ENCODE measurements around the gene ZNF716.
"Not testable (repeated sequence)": the region's sequence is repeated elsewhere in the genome, so short reads cannot be mapped to it uniquely, and the experiment has no call there.

The ZNF716 gene

GRCh38 chr7:57427146-57427545, 22.8 kb upstream of the ZNF716 start:
- no peak for DNase-seq

GRCh38 chr7:57427594-57427993, 22.4 kb upstream of the ZNF716 start:
- DNase-seq: no peak

- no peak for DNase-seq
Observed at GRCh38 chr7:57432583-57432982, 17.4 kb upstream of the ZNF716 start.

- no peak for DNase-seq
Observed at GRCh38 chr7:57437581-57437980, 12.4 kb upstream of the ZNF716 start.

- no peak for DNase-seq
Observed at GRCh38 chr7:57438244-57438643, 11.7 kb upstream of the ZNF716 start.

GRCh38 chr7:57443567-57443966, 6.4 kb upstream of the ZNF716 start:
- DNase-seq: no peak

GRCh38 chr7:57469186-57469828, 19.3 kb downstream of the ZNF716 start:
- not testable (repeated sequence) for DNase-seq

- DNase-seq: not testable (repeated sequence)
Observed at GRCh38 chr7:57480304-57480703, 30.3 kb downstream of the ZNF716 start.

- not testable (repeated sequence) for DNase-seq
Observed at GRCh38 chr7:57485022-57485421, 35.0 kb downstream of the ZNF716 start.

GRCh38 chr7:57487957-57488356, 38.0 kb downstream of the ZNF716 start:
- DNase-seq: no peak

- not testable (repeated sequence) for DNase-seq
Observed at GRCh38 chr7:57495111-57495510, 45.1 kb downstream of the ZNF716 start.

- no peak for DNase-seq
Observed at GRCh38 chr7:57496395-57496794, 46.4 kb downstream of the ZNF716 start.

GRCh38 chr7:57505176-57505575, 55.2 kb downstream of the ZNF716 start:
- no peak for DNase-seq
